HEK293 (cell line): Measurements from ENCODE around the gene DLK1.

Experiments used
- CTCF ChIA-PET: fragments of 350-600 bp; formaldehyde crosslinking; extraction: SDS; loops from one replicate; lab custom pipeline; 2021; ENCODE audit warnings: antibody characterized with exemption; lab: Yijun Ruan, JAX
- POLR2A ChIA-PET: fragments of 300-600 bp; formaldehyde crosslinking; extraction: SDS; loops from one replicate; lab custom pipeline; 2020; ENCODE audit warnings: antibody characterized with exemption, inconsistent platforms; lab: Yijun Ruan, JAX
- H3K27ac ChIP-seq: fragments of 200-500 bp; sonication (Bioruptor generic); 2 replicates; pipeline ENCODE4 v1.5.1; 2014; ENCODE audit warnings: low read depth, low read length, control low read depth, inconsistent platforms; ENCODE audit errors: extremely low read depth
- H3K36me3 ChIP-seq, 2 experiments: fragments of 200-500 bp in 1 of 2; sonication (Bioruptor generic) in 1 of 2; 1 replicate in 1 of 2; 2 replicates in 1 of 2; pipeline ENCODE4 v1.5.1; 2014 to 2017; ENCODE audit warnings: inconsistent platforms in 2 of 2, low read length in 2 of 2; ENCODE audit not compliant: control insufficient read depth in 2 of 2, insufficient read depth in 1 of 2
- H3K4me1 ChIP-seq: fragments of 200-500 bp; sonication (Bioruptor generic); 2 replicates; pipeline ENCODE4 v1.5.1; 2014; ENCODE audit warnings: mild to moderate bottlenecking, low read length, inconsistent platforms; ENCODE audit not compliant: control insufficient read depth, insufficient read depth
- H3K4me3 ChIP-seq: 2 replicates; pipeline ENCODE4 v1.5.1; 2011; ENCODE audit warnings: low read depth, mild to moderate bottlenecking, control low read depth, low read length, moderate library complexity
- H3K9me3 ChIP-seq: fragments of 200-500 bp; sonication (Bioruptor generic); 2 replicates; pipeline ENCODE4 v1.5.1; 2014; ENCODE audit warnings: low read depth, low read length, inconsistent platforms; ENCODE audit not compliant: control insufficient read depth, insufficient read depth
- GLI2 ChIP-seq: fragments of 450-650 bp; formaldehyde crosslinking; IDR thresholded peaks from 2 replicates; pipeline ENCODE4; 2017; ENCODE audit warnings: missing biosample characterization, missing genetic modification characterization, low read depth, borderline replicate concordance
- KLF17 ChIP-seq: fragments of 450-650 bp; formaldehyde crosslinking; IDR thresholded peaks from 2 replicates; pipeline ENCODE4 v1.5.1; 2016; ENCODE audit warnings: missing biosample characterization, missing genetic modification characterization
- MYNN ChIP-seq: fragments of 450-650 bp; formaldehyde crosslinking; IDR thresholded peaks from 2 replicates; pipeline ENCODE4 v1.5.1; 2016; ENCODE audit warnings: missing biosample characterization, missing genetic modification characterization, borderline replicate concordance
- SCRT1 ChIP-seq: fragments of 450-650 bp; formaldehyde crosslinking; IDR thresholded peaks from 2 replicates; pipeline ENCODE4 v1.5.1; 2016; ENCODE audit warnings: missing biosample characterization, missing genetic modification characterization, borderline replicate concordance
- YY2 ChIP-seq: fragments of 450-650 bp; formaldehyde crosslinking; IDR thresholded peaks from 2 replicates; pipeline ENCODE4 v1.5.1; 2016; ENCODE audit warnings: missing biosample characterization, missing genetic modification characterization
- ZNF18 ChIP-seq: fragments of 450-650 bp; formaldehyde crosslinking; IDR thresholded peaks from 2 replicates; pipeline ENCODE4 v1.5.1; 2016; ENCODE audit warnings: missing biosample characterization, missing genetic modification characterization
- ZNF19 ChIP-seq: fragments of 450-650 bp; formaldehyde crosslinking; IDR thresholded peaks from 2 replicates; pipeline ENCODE4; 2016; ENCODE audit warnings: missing biosample characterization, missing genetic modification characterization, low read depth
- ZNF211 ChIP-seq: fragments of 450-650 bp; formaldehyde crosslinking; IDR thresholded peaks from 2 replicates; pipeline ENCODE4 v1.5.1; 2016; ENCODE audit warnings: low read depth, missing biosample characterization, missing genetic modification characterization
- ZNF221 ChIP-seq: fragments of 450-650 bp; formaldehyde crosslinking; IDR thresholded peaks from 2 replicates; pipeline ENCODE4 v1.5.1; 2017; ENCODE audit warnings: missing biosample characterization, missing genetic modification characterization, borderline replicate concordance
- ZNF24 ChIP-seq: fragments of 450-650 bp; formaldehyde crosslinking; IDR thresholded peaks from 2 replicates; pipeline ENCODE4 v1.5.1; 2016; ENCODE audit warnings: missing biosample characterization, missing genetic modification characterization
- ZNF26 ChIP-seq: fragments of 450-650 bp; formaldehyde crosslinking; IDR thresholded peaks from 2 replicates; pipeline ENCODE4 v1.5.1; 2016; ENCODE audit warnings: missing biosample characterization, missing genetic modification characterization
- ZNF366 ChIP-seq: fragments of 450-650 bp; formaldehyde crosslinking; conservative IDR thresholded peaks from 2 replicates; pipeline ENCODE4 v1.5.1; 2016; ENCODE audit warnings: missing biosample characterization, missing genetic modification characterization
- ZNF37A ChIP-seq: fragments of 450-650 bp; IDR thresholded peaks from 2 replicates; pipeline ENCODE4 v1.5.1; 2018; ENCODE audit warnings: missing biosample characterization, missing genetic modification characterization
- ZNF416 ChIP-seq: fragments of 450-650 bp; formaldehyde crosslinking; IDR thresholded peaks from 2 replicates; pipeline ENCODE4 v1.5.1; 2016; ENCODE audit warnings: missing biosample characterization, missing genetic modification characterization
- ZNF426 ChIP-seq: fragments of 450-650 bp; formaldehyde crosslinking; IDR thresholded peaks from 2 replicates; pipeline ENCODE4 v1.5.1; 2017; ENCODE audit warnings: missing biosample characterization, missing genetic modification characterization, mild to moderate bottlenecking, inconsistent platforms, moderate library complexity
- ZNF488 ChIP-seq: fragments of 450-650 bp; formaldehyde crosslinking; IDR thresholded peaks from 2 replicates; pipeline ENCODE4 v1.5.1; 2016; ENCODE audit warnings: missing biosample characterization, missing genetic modification characterization
- ZNF548 ChIP-seq: fragments of 450-650 bp; formaldehyde crosslinking; IDR thresholded peaks from 2 replicates; pipeline ENCODE4 v1.5.1; 2016; ENCODE audit warnings: missing biosample characterization, missing genetic modification characterization
- ZNF645 ChIP-seq: fragments of 450-650 bp; formaldehyde crosslinking; IDR thresholded peaks from 2 replicates; pipeline ENCODE4; 2016; ENCODE audit warnings: missing biosample characterization, missing genetic modification characterization
- ZNF660 ChIP-seq: fragments of 450-650 bp; IDR thresholded peaks from 2 replicates; pipeline ENCODE4 v1.5.1; 2018; ENCODE audit warnings: missing biosample characterization, mild to moderate bottlenecking, missing genetic modification characterization
- ZNF707 ChIP-seq: fragments of 450-650 bp; formaldehyde crosslinking; IDR thresholded peaks from 2 replicates; pipeline ENCODE4 v1.5.1; 2016; ENCODE audit warnings: missing biosample characterization, missing genetic modification characterization
- ZNF792 ChIP-seq: fragments of 450-650 bp; formaldehyde crosslinking; IDR thresholded peaks from 2 replicates; pipeline ENCODE4 v1.5.1; 2016; ENCODE audit warnings: missing biosample characterization, missing genetic modification characterization
- ZNF843 ChIP-seq: fragments of 450-650 bp; formaldehyde crosslinking; IDR thresholded peaks from 2 replicates; pipeline ENCODE4 v1.5.1; 2016; ENCODE audit warnings: missing biosample characterization, missing genetic modification characterization
- ZXDB ChIP-seq: fragments of 450-650 bp; formaldehyde crosslinking; IDR thresholded peaks from 2 replicates; pipeline ENCODE4 v1.5.1; 2016; ENCODE audit warnings: missing biosample characterization, missing genetic modification characterization

The DLK1 gene

GRCh38 chr14:100778951-100779690 lies 52.4 kb downstream of the DLK1 start (continued):
- TF ChIP-seq ZNF488 (no peak), ZNF426 (tag by site-specific recombination) (no peak), ZNF18 (tag by site-specific recombination) (no peak), ZNF548 (tag by site-specific recombination) (no peak), ZNF645 (tag by site-specific recombination) (no peak), ZNF366 (no peak)
- TF ChIP-seq, all 188 proteins: peak for 0

GRCh38 chr14:100779691-100780080 lies 53.0 kb downstream of the DLK1 start:
- H3K36me3 ChIP-seq: no peaks in the 10 kb centered on the region
- no peak overlapping the region for H3K27ac ChIP-seq
- H3K4me3 ChIP-seq: no peak overlapping the region
- no peak for TF ChIP-seq ZXDB (tag by site-specific recombination)
- TF ChIP-seq YY2 (tag by site-specific recombination): no peak
- no peak for TF ChIP-seq ZNF366
- no peak for TF ChIP-seq ZNF19 (tag by site-specific recombination)
- no peak for TF ChIP-seq ZNF18 (tag by site-specific recombination)
- no peak for TF ChIP-seq ZNF24 (tag by site-specific recombination)
- TF ChIP-seq ZNF707 (tag by site-specific recombination): no peak
- TF ChIP-seq ZNF416 (tag by site-specific recombination): no peak
- no peak for TF ChIP-seq ZNF26 (tag by site-specific recombination)
- no peaks in the 10 kb centered on the region for H3K4me1 ChIP-seq
- CTCF ChIA-PET: no interaction called here
- POLR2A ChIA-PET: no interaction called here
- no peaks in the 10 kb centered on the region for H3K9me3 ChIP-seq

GRCh38 chr14:100780246-100780645 lies 53.6 kb downstream of the DLK1 start:
- TF ChIP-seq ZNF548 (tag by site-specific recombination) (no peak), MYNN (no peak), ZNF660 (tag by site-specific recombination) (no peak), ZNF792 (tag by site-specific recombination) (no peak), KLF17 (tag by site-specific recombination) (no peak), ZXDB (tag by site-specific recombination) (no peak), ZNF221 (tag by site-specific recombination) (no peak), ZNF211 (tag by site-specific recombination) (no peak), SCRT1 (tag by site-specific recombination) (no peak), GLI2 (tag by site-specific recombination) (no peak), ZNF37A (tag by site-specific recombination) (no peak), ZNF843 (tag by site-specific recombination) (no peak)
- no peaks in the 10 kb centered on the region for H3K9me3 ChIP-seq
- no peak overlapping the region for H3K27ac ChIP-seq
- ChIA-PET CTCF (interaction anchor here (1.1 kb wide), 1 partner anchor 118 kb away, joined by 5 read pairs; no protein-coding TSS in a partner anchor), POLR2A (no interaction called here)
- H3K4me3 ChIP-seq: no peak overlapping the region
- no peaks in the 10 kb centered on the region for H3K36me3 ChIP-seq
- H3K4me1 ChIP-seq: no peaks in the 10 kb centered on the region
